Measurements from ENCODE around the gene LHX6.

LHX6 gene

DNA sequence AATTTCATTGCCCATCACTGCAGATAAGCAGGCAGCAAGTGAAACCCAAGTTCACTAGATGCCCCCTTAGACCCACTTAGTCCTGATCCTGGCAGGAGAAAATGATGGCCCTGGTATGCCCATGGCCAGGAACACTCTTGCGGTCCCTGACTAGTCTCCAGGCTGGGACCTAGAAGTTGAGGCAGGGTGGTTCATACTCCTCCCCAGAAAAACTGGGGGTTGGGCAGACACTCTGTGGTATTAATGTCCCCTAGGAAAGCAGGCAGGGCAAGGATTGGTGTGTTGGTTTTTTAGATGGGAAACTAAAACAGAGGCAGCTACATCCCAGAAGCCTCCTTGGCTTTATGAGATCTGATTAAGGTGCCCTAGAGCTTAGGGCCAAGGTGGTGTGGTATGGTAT is 13.1 kb downstream of the LHX6 start:
- no peak for DNase-seq

DNA sequence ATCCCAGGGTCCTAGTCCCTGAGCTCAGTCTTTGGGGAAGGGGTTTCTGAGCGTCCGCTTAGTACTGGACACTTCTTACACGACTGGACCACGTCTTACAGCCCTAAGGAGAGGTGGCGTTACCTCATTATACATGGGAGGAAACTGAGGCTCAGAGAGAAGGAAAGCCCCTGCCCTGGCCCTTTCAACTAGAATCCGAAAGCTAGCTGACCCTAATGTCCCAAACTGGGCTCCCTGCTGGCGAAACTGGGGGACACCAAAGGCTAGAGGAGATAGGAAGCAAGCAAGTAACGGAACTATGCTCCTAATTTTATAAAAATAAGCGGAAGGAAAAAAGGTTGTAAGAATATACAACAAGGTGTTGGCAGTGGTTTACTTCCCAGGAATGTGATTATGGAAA is 14.2 kb downstream of the LHX6 start:
- DNase-seq, result no peak

DNA sequence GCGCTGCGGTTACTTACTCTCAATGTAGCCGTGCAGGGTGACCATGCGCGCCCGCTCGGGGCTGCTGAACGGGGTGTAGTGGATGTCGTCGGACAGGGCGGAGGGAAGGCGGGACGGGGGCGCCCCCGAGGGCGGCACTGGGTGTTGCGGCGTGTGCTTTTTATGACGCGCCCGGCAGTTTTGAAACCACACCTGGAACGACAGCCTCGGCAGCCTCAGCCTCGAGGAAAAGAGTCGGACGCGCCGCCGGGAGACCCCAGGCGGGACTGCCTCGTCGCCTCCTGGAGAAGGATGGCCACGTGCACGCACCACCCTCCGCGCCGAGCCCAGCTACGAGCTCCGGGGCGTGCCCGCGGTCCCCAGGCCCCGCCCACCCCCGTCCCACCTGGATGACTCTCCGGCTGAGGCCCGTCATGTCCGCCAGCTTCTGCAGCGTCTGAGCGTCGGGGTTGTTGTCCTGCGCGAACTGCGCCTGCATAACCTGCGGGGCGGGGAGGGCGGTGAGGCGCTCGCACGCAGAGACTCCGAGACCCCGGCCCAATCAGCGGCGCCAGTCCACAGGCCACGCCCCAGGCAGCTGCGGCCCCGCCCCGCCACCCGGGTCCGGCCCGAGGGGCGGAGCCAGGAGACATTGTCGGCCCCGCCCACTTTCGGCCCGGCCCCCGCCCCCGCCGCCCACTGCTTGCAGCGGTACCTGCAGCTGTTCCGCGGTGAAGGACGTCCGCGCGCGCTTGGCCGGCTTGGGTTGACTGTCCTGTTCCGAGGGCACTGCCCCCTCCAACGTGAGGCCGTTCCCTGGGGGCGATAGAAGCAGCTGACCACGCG is 15.0 kb downstream of the LHX6 start:
- DNase-seq, result peak; percentile 86

DNA sequence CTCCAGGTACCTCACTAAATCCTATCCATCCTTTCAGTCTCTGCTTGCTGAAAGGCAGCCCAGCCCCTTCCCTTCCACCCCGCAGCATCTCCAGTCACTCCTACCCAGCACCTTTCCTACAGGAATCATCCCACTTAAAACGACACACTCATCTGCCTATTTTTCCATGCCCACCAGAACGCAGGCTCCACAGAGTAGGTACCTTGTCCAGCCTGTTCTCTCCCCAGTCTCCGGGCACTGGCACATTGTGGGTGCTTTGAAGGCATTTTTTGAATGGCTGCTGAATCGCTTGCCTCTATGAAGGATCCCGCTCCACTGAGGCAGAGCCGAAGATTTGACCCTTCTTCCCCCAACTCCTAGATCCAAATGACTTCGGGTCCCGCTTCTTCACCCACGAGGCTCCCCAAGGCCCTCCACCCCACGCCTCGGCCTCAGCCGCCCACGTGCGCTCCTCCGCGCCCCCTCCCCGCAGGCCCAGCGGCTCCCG is 15.6 kb downstream of the LHX6 start:
- DNase-seq, result no peak

DNA sequence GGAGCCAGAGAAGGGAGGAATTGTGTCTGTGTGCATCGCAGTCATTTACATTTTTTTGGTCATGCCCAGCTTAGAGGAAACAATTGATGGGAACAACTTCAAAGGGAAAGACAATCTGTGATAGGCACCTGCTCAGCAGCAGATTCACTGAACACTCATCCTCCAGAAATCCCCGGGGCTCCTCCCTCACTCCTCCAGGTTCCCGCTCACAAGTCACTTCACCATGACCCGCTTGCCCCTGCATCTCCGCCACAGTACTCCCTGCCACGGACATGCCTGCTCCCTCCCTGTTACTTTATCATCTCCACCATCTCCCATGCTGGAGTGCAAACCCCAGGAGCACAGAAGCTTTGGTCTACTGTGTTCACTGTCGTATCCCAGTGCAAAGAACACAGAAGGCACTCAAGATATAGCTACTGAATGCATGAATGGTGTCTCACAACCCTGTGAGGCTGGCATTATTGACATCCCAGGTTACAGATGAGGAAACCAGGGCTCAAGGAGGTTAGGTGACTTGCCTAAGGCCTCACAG is 16.2 kb downstream of the LHX6 start:
- DNase-seq, result no peak

DNA sequence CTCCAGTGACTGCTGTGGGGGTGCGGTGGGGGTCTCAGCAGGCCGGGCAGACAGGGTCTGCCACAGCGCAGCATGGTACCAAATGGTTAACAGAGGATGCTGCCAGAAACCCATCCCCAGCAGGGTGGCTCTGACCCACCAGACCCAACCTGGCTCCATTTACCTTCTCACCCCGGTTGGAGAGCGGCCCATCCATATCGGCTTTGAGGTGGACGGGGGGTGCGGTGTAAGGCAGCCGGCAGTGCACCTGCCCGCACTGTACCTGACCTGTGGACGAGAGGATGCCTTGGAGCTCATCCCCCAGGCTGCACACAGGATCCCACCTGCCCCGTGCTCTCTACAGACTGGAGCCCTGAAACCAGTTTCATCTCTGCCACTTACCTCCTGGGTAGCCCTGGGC is 19.3 kb downstream of the LHX6 start:
- no peak for DNase-seq

DNA sequence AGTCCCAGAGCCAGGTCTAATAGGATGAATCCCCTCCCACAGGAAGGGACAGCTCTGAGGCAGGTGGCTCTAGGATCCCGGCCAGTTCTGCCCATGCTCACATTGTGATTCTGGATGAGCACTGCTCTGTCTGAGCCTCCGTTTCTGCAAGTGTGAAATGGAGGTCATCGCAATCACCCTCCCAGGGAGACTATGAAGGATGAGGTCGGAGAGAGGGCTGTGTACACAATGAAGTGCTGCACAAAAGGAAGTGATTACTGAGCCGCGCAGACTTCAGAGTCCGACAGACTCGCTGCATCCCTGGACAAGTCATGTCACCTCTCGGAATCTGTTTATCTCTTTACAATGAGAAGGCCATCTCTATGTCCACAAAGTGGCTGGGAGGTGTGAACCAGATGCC is 21.7 kb downstream of the LHX6 start:
- DNase-seq, result no peak

DNA sequence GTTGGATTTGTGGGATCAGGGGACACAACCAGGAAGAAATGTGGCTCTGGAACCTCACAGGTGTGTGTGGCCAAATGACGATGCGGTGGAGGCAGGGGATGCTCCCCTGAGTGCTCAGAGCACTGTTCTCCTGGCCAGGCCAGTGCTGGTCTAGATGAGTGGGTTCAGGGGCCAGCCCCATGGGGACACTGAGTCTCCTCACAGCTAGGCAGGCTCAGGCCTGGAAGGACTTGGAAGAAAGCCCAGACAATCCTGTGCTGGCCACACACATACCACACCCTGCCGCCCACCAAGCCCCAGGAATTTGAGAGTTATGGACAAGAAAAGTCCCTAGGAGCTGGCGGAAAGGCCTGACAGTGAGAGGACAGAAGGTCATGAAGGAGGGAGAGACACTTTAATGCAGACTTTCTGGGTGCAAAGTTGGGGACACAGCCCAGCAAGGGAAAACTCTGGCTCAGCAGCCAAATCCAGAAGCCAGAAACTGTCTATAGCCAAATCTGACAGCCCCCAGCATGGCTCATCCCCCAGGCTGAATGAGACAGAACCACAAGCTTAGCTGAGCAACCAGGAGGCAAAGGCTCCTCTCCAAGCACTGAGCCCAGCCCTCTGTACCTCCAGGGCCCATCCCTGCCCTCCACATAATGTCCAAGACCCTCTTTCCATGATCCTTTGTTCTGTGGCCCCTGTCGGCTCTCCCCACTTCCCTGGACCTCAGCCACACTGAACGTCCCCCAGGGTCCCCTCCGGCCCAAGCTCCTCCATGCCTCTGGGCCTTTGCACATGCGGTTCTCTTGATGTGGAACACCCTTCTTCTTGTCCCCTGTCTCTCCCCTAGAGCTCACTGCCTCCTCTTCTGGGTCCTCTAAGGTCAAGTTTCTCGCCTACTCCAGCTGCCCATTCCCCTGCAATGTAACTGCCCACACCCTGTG is 22.4 kb downstream of the LHX6 start:
- DNase-seq, result no peak

DNA sequence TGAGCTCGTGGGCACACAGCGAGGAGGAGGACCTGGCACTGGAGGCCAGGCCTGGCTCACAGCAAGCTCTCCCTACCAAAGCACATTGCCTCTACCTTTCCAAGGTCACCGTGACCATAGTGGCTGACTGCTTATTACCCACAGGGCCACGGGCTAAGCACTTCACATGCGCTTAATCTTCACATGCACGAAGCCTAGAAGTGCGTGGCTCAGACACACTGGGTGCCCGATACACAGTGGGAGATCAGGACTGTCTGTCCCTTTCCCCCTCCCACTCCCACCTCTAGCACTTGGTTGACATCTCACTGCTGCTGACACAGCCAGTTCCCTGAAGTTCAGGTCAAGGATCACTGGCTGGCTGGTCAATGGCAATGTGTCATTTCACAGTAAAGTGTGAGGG is 23.6 kb downstream of the LHX6 start:
- DNase-seq, result no peak

DNA sequence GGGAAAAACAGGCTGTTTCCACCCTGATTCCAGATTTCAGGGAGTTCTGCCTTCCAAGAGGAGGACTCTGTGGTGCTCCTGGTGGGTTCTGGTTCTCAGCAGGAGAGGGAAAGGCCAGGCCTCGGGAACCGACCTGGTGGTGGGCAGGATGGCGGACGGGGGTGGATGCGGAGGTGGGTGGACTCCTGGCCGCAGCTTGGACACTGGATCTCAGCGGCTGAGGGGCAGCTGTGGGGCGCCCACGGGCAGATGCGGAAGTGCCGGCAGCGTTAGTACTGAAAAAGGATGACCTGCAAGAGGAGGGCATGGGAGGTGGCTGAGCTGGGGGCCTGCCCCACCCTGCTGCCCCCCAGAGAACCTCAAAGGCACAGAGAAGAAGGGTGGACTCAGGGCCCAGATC is 24.3 kb downstream of the LHX6 start:
- DNase-seq, result no peak

DNA sequence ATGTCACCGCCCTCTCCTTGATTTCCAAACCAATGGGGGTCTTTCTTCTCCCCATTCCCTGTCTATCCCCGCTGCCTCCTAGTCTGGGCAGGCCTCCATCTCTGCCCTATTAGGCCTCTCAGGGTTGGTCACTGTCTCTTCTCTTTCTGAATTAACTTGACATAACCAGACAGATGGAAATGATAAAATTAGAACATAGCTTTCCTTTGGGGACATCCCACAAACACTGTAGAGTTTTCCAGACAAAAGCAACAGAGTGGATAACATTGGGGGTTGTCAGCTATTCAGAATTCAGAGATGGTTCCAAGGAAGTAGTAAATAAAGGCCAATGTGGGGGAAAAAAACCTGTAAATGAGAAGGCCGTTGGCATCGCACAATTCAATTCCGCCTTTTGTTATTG is 24.7 kb downstream of the LHX6 start:
- DNase-seq, result no peak

DNA sequence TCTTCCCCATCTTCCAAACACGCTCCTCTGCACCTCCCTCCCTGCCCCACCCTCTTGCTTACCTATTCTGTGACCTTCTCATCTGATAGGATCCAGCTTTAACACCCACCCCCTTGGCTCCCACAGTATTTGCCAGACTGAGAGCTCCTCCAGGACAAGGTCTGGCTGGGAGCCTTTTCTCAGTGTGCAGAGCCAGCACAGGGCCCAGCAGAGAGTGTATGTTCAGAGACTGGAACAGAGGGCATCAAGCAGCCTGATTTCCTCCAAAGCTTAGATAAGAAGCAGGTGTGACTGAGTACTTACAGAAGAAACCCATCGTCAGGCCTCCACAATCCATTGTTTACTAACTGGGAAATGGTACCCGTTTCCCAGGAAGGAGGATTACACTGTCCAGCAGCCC is 26.6 kb downstream of the LHX6 start:
- DNase-seq, result no peak

DNA sequence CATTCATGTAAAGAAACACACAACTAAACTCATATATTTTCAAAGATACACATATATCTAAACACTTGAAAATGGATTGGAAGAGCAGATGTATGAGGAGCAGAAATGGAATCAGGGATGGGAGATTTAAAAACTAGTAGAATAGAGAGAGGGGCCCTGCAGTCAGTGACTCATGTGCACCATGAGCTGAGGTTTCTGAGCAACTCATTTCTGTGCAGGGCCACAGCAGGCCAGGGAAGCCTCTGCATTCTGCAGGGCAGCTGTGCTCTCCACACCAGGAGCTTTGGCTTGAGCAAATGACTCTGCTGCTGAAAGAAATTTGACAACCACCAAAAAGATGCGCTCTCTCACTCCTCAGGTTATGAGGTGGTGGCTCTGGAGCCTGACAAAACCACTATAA is 27.1 kb downstream of the LHX6 start:
- no peak for DNase-seq

DNA sequence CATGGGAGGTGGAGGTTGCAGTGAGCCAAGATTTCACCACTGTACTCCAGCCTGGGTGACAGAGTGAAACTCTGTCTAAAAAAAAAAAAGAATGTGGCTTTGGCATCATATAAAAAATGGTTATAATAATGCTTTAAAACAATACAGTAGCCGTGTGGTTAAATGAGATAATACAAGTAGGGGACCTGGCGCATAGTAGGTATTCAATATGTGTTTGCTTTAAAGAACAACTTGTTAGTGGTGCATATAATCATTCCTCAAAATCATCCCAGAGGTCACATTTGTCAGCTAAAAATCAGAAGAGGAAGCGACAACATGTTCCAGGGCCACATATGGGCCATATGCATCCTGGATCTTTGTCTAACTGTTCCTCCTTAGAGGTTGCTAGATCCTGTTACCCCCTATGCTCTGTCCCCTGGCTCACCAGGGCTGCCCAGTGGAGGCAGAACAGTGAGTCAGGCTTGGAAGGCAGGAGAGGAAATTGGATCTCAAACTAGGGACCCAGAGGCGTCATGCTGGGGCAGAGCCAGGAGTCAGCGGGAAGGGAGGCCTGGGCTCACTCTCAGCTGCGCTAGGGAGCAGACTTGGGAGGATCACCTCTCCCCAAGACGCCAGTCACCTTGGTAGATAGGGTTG is 27.7 kb downstream of the LHX6 start:
- DNase-seq, result no peak

DNA sequence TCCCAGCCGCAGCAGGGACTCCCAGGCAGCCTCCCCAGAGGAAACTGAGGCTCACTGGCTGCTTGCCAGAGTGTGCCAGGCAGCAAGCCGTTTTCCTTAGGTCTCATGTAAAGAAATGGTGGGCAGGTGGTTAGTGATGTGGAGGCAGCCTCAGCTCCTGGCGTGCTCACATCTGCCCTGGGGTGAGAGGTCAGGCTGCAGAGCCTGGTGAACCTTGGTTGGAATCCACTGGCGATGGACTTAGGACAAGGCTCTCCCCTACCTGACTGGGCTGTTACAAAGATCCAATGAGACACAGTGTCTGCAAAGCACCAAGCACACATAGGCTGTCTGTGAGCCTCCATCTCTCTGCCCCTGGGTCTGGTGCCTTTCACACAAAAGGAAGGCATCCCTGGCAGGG is 30.9 kb downstream of the LHX6 start:
- DNase-seq, result no peak

DNA sequence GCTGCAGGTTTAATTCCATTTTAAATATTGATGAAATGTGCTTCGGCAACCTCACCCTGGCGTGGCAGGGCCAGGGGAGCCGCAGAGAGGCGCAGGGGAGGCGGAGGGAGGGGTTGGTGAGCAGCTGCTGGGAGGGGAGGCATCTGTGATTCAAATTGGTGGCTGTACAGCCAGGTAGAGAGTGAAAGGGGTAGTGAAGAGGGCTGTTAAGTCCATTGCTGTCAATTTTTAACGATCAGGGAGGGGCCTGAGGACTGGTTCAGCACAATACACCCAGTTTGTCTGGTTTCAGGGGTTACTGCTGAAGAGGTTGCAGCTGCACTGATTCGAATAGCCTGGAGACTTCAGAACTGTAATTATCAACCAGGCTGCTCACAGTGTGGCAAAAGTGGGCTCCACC is 31.3 kb downstream of the LHX6 start:
- peak; percentile 84 for DNase-seq

DNA sequence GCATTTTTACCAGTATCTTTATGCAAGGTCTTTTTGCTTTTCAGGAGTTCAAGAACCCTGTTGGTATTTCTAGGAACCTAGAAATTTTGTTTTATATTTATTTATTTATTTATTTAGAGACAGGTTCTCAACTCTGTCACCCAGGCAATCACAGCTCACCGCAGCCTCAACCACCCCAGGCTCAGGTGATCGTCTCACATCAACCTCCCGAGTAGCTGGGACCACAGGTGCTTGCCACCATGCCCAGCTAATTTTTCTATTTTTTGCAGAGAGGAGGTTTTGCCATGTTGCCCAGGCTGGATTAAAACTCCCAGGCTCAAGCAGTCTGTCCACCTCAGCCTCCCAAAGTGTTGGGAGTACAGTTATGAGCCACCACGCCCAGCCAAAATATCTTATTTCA is 32.9 kb downstream of the LHX6 start:
- DNase-seq, result no peak

DNA sequence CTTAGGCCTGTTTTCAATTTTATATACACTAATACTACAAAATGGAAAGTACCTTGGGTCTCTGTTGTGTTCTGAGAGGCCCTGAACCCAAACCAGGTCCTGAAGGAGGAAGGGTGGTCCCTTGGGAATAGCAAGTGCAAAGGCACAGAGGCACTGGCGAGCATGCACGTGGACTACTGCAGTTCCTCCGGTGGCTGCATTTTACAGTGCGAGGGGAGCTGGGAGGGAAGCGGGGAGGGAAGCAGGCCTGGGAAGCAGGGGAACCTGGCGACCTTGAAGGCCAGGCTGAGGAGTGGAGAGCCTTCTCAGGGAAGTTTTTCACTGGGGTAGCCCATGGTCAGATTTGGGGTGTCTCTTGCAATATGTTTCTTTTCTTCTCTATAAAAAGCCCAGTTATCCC is 35.1 kb downstream of the LHX6 start:
- DNase-seq, result no peak

DNA sequence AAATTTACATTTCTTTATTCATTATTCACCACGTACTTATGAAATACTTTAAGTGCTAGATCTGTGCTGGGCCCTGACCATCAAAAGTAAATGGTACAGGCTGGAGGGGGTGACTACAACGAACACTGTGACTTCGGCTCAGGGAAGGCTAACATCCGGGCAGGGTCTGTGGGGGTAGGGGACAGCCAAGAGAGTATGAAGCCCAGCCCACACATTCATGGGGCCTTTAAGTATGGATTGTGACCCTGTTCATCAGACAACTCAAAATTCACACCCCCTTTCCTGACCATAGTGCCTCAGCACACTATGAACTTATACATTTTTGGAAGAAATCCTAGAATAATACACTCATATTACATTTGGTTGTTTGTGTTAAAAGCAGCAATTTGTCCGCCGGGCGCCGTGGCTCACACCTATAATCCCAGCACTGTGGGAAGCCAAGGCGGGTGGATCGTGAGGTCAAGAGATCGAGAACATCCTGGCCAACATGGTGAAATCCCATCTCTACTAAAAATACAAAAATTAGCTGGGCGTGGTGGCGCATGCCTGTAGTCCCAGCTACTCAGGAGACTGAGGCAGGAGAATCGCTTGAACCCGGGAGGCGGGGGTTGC is 35.7 kb downstream of the LHX6 start:
- no peak for DNase-seq

DNA sequence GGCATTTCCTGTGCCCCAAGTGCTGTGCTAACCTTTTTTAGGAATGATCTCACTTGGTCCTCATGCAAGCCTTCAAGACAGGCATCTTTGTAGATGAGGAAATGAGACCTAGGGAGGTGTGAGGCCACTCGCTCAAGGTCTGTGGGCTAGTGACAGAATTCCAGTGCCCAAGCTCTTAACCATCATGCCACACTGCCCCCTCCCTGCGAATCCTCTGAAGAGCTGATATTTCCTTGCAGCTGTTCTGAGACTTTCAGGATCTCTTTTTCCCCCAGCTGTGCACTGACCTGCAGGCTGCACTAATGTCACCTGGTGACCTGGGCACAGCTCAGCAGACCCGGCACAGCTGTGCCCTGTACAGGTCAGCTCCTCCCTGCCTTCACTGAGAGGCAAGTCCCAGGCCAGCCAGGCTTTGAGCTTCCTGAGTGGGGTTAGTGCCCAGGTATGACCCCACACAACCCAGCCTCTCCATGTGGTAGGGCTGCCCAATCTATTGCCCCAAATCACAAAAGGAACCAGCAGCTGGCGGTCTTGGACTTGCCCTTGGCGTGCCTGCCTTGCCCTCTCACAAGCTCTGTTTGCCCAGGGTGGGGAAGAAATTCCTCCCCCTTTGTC is 36.4 kb downstream of the LHX6 start:
- DNase-seq, result no peak

DNA sequence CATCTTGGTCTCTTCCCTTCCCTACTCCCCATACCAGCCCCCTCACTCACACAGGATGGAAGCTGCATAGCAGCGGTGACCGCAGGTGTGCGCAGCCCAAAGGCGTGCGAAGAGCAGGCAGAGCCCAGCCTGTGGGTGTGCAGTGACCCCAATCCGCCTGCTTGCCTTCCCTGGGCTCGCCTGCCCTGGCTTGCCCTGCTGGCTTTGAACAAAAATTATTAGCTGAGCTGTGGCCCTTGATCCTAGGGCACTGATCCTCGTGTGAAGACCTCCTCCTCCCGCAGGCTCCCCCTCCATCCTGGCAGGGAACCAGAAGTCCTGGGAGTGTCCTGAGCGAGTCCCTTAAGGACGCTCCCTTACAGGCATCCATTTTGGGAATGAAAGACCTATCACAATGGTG is 37.2 kb downstream of the LHX6 start:
- DNase-seq, result no peak

DNA sequence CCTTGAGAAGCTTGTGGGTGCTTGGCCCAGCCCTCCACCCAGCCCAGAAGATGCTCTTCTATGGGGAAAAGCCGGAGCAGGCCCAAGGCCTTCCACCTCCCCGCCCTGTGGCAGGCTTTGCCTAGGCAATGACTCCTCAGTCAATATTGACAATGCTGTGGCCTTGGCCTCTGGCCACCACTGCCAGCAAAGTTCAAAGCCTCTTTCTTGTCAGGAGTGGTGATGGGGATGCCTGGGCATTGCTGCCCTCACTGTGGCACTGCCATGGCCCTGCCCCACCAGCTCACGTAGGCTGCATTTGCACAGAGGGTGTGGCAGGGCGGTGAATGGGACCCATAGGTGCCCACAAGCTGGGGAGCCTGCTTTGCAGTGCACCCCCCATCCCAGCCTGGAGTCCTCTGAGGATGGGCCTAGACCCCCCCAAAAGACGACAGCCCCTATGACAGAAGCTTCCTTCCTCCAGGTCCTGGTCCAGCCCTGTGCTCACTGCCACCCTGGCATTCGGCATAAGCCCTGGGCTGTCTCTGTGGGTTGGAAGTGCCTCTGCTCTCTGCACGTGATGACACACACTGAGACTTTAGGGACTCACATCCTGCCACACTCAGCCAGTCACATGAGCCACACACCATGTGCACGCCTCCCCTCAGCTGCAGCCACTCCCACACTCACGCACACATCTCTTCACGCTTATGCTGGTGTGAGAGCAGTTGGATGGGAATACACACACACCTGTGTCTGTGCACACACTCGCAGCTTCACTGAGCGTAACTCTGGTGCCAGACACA is 38.0 kb downstream of the LHX6 start:
- DNase-seq, result no peak

Measured in NCI-H748 treated with DMSO at 0.1 percent for 48 hours (cell line).